Measurements from ENCODE around the gene SDCBP2. TPM values are rescaled to one million over a fixed set of nuclear protein-coding genes. Genes with fewer than 3 reads are reported as not detected.

SDCBP2 gene
- polyA plus RNA-seq, 2 donors, result 137 to 147 TPM

Other genes with a start within 250 kb of the SDCBP2 start
- 10 to 100 TPM; 24.2 to 72.5 TPM for gene PSMF1, start 210.5 kb downstream of the SDCBP2 start, polyA plus RNA-seq
- 1 to 10 TPM; 1.4 to 3.9 TPM for gene TMEM74B, start 144.2 kb downstream of the SDCBP2 start, polyA plus RNA-seq
- gene C20orf202, start 125.7 kb downstream of the SDCBP2 start, polyA plus RNA-seq, result under 1 TPM; 0.27 to 0.33 TPM
- gene RAD21L1, start 103.1 kb downstream of the SDCBP2 start, polyA plus RNA-seq, result not detected
- gene SNPH, start 62.8 kb downstream of the SDCBP2 start, polyA plus RNA-seq, result 1 to 10 TPM in 1 of 2 donors, under 1 TPM in 1; 0.92 to 1.1 TPM
- 100 to 1,000 TPM; 106 to 157 TPM for gene FKBP1A, start 63.9 kb upstream of the SDCBP2 start, polyA plus RNA-seq
- 10 to 100 TPM; 44.4 to 69.4 TPM for gene NSFL1C, start 137.7 kb upstream of the SDCBP2 start, polyA plus RNA-seq
- gene SIRPB2, start 162.3 kb upstream of the SDCBP2 start, polyA plus RNA-seq, result under 1 TPM; 0.41 to 0.75 TPM
- not detected for gene SIRPD, start 228.6 kb upstream of the SDCBP2 start, polyA plus RNA-seq

Measured in esophagus (tissue), 2 donors.